ENCODE results near the gene FAM3B. TPM values are rescaled to one million over a fixed set of nuclear protein-coding genes. Genes with fewer than 3 reads are reported as not detected.

The FAM3B gene
- total RNA-seq, 1 experiment from 2014 or later = not detected

DNA sequence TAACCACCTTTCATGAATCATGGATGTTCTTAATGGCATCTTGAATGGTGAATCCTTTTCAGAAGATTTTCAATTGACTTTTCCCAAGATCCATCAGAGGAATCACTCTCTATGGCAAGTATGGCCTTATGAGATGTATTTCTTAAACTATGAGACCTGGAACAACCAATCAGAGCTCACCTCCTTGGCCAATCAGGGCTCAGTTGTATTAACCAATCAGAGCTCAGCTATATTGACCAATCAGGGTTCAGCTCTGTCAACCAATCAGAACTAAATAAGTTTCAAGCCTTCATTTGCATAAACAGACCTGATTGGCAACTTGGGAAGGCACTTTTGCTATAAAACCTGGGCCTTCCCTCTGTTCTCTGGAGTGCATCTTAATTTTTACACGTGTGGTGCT is 13.6 kb upstream of the FAM3B start:
- TF ChIP-seq, protein P1, sequence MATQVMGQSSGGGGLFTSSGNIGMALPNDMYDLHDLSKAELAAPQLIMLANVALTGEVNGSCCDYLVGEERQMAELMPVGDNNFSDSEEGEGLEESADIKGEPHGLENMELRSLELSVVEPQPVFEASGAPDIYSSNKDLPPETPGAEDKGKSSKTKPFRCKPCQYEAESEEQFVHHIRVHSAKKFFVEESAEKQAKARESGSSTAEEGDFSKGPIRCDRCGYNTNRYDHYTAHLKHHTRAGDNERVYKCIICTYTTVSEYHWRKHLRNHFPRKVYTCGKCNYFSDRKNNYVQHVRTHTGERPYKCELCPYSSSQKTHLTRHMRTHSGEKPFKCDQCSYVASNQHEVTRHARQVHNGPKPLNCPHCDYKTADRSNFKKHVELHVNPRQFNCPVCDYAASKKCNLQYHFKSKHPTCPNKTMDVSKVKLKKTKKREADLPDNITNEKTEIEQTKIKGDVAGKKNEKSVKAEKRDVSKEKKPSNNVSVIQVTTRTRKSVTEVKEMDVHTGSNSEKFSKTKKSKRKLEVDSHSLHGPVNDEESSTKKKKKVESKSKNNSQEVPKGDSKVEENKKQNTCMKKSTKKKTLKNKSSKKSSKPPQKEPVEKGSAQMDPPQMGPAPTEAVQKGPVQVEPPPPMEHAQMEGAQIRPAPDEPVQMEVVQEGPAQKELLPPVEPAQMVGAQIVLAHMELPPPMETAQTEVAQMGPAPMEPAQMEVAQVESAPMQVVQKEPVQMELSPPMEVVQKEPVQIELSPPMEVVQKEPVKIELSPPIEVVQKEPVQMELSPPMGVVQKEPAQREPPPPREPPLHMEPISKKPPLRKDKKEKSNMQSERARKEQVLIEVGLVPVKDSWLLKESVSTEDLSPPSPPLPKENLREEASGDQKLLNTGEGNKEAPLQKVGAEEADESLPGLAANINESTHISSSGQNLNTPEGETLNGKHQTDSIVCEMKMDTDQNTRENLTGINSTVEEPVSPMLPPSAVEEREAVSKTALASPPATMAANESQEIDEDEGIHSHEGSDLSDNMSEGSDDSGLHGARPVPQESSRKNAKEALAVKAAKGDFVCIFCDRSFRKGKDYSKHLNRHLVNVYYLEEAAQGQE (IDR thresholded peaks at IDR 0.05; ENCODE audit: insufficient read depth in 1 of 2, low read depth in 2 of 2, low read length in 1 of 2) = no peak
- TF ChIP-seq SIN3A (IDR thresholded peaks at IDR 0.05; ENCODE audit: borderline replicate concordance, insufficient read depth, low read depth, low read length) (no peak), TCF7L2 (IDR thresholded peaks at IDR 0.05; ENCODE audit: low read depth, low read length) (no peak), POLR2AphosphoS5 (IDR thresholded peaks at IDR 0.05; ENCODE audit: low read depth, low read length) (no peak)
- TF ChIP-seq, protein P2, sequence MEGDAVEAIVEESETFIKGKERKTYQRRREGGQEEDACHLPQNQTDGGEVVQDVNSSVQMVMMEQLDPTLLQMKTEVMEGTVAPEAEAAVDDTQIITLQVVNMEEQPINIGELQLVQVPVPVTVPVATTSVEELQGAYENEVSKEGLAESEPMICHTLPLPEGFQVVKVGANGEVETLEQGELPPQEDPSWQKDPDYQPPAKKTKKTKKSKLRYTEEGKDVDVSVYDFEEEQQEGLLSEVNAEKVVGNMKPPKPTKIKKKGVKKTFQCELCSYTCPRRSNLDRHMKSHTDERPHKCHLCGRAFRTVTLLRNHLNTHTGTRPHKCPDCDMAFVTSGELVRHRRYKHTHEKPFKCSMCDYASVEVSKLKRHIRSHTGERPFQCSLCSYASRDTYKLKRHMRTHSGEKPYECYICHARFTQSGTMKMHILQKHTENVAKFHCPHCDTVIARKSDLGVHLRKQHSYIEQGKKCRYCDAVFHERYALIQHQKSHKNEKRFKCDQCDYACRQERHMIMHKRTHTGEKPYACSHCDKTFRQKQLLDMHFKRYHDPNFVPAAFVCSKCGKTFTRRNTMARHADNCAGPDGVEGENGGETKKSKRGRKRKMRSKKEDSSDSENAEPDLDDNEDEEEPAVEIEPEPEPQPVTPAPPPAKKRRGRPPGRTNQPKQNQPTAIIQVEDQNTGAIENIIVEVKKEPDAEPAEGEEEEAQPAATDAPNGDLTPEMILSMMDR (IDR thresholded peaks at IDR 0.05) = no peak
- no TSS peak for BruUV-seq (replicated peaks)

DNA sequence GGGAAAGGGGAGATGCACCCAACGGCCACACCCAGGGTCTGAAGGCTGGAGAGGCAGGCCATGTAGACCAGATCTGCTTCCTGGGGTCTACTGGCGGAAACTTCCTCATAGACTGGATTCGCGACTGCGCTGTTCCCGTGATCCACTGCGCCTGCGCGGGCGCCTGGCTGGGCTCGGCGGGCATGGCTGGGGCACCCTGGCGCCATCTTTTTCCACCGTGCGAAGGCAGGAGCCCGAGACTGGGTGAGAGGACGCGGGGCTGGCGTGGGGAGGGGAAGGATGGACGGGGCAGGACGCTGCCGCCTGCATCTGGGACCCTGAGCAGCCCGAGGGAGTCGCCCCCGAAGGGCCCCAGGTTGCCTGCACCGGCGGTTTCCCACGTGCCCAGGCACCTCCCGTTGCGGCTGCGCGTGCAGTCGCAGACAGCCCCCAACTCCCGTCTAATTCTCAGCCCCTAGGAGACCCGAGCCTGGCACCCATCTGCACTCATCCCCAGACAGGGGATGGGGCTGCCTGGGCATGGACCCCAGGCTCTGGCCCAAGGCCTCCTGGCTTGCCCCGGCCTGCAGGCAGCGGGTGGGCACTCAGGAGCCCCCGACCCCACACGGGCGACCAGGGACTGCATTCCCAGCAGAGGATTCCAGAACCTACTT is 12.4 kb upstream of the FAM3B start:
- H3K9me3 ChIP-seq (ENCODE audit: control insufficient read depth, insufficient read depth, low read depth, low read length) = no peaks in the 10 kb centered on the region
- CTCF ChIA-PET = no interaction called here
- no peak overlapping the region for H3K4me3 ChIP-seq (ENCODE audit: low read depth in 2 of 2, low read length in 2 of 2)
- in situ Hi-C loops (cut with HindIII; ENCODE audit: low pct_unique_long_range_greater_than_20kb, low sequenced_read_pairs) (no loop called here), intact Hi-C loops (cut with micrococcal nuclease; ENCODE audit: unreplicated experiment) (no loop called here)
- no peak for ATAC-seq
- no TSS peak for BruUV-seq (replicated peaks)
- H3K36me3 ChIP-seq (ENCODE audit: control insufficient read depth, insufficient read depth, low read length) = no peaks in the 10 kb centered on the region
- DNase-seq (ENCODE audit: low read depth, low spot score) = no peak
- H3K27ac ChIP-seq (ENCODE audit: low read length) = no peak overlapping the region
- POLR2A ChIA-PET = no interaction called here
- H3K27me3 ChIP-seq (ENCODE audit: control insufficient read depth, insufficient read depth, low read length) = peaks cover 3% of the 10 kb centered on the region
- TF ChIP-seq, protein P1 (IDR thresholded peaks at IDR 0.05; ENCODE audit: insufficient read depth in 1 of 2, low read depth in 2 of 2, low read length in 1 of 2) = no peak
- TF ChIP-seq TCF7L2 (IDR thresholded peaks at IDR 0.05; ENCODE audit: low read depth, low read length) = no peak
- TF ChIP-seq POLR2AphosphoS5 (IDR thresholded peaks at IDR 0.05; ENCODE audit: low read depth, low read length) = no peak
- no peak for TF ChIP-seq SIN3A (IDR thresholded peaks at IDR 0.05; ENCODE audit: borderline replicate concordance, insufficient read depth, low read depth, low read length)
- TF ChIP-seq, protein P2 (IDR thresholded peaks at IDR 0.05) = no peak
- no peaks in the 10 kb centered on the region for H3K4me1 ChIP-seq (ENCODE audit: control insufficient read depth, insufficient read depth, low read length)

More for the DNA sequence above, 13.6 kb upstream of the FAM3B start:
- no peaks in the 10 kb centered on the region for H3K36me3 ChIP-seq (ENCODE audit: control insufficient read depth, insufficient read depth, low read length)
- DNase-seq (ENCODE audit: low read depth, low spot score) = no peak
- no peaks in the 10 kb centered on the region for H3K4me1 ChIP-seq (ENCODE audit: control insufficient read depth, insufficient read depth, low read length)
- ChIA-PET POLR2A (interaction anchor here (0.7 kb wide), 1 partner anchor 239 kb away, joined by 3 read pairs; no protein-coding TSS in a partner anchor), CTCF (interaction anchor here (0.6 kb wide), 1 partner anchor 67 kb away, joined by 5 read pairs; no protein-coding TSS in a partner anchor)
- no peak overlapping the region for H3K27ac ChIP-seq (ENCODE audit: low read length)
- no peak overlapping the region for H3K4me3 ChIP-seq (ENCODE audit: low read depth in 2 of 2, low read length in 2 of 2)
- intact Hi-C loops (cut with micrococcal nuclease; ENCODE audit: unreplicated experiment) = no loop called here
- in situ Hi-C loops (cut with HindIII; ENCODE audit: low pct_unique_long_range_greater_than_20kb, low sequenced_read_pairs) = no loop called here
- no peaks in the 10 kb centered on the region for H3K9me3 ChIP-seq (ENCODE audit: control insufficient read depth, insufficient read depth, low read depth, low read length)
- ATAC-seq = no peak
- H3K27me3 ChIP-seq (ENCODE audit: control insufficient read depth, insufficient read depth, low read length) = peaks cover under 1% of the 10 kb centered on the region
